SU-DHL-6 (cell line): Measurements from ENCODE around the gene POFUT2.

Source experiments
- H2AFZ ChIP-seq: fragments of 200-600 bp; sonication (generic); 2 replicates; pipeline ENCODE4 v1.6.1; 2014; ENCODE audit warnings: low read depth, mild to moderate bottlenecking, moderate library complexity, mixed read lengths, antibody characterized with exemption, low read length; ENCODE audit not compliant: severe bottlenecking
- H3F3A ChIP-seq: fragments of 200-600 bp; shearing (Covaris generic); 2 replicates; pipeline ENCODE4 v1.6.0; 2016; ENCODE audit warnings: antibody characterized with exemption, mild to moderate bottlenecking; ENCODE audit not compliant: insufficient read depth
- H3K27ac ChIP-seq: fragments of 200-600 bp; sonication (generic); 2 replicates; pipeline ENCODE4 v1.5.1; 2016; ENCODE audit warnings: low read depth, mild to moderate bottlenecking, low read length, moderate library complexity, mixed read lengths
- H3K27me3 ChIP-seq: fragments of 200-600 bp; sonication (generic), shearing (Covaris generic); 2 replicates; pipeline ENCODE4 v1.6.0; 2014; ENCODE audit warnings: mild to moderate bottlenecking, low read length
- H3K36me3 ChIP-seq: fragments of 200-600 bp; sonication (generic); 2 replicates; pipeline ENCODE4 v1.6.1; 2014; ENCODE audit warnings: mild to moderate bottlenecking, low read length, mixed read lengths
- H3K4me2 ChIP-seq: fragments of 300-600, 200-600 bp; shearing (Covaris generic), sonication (generic); 2 replicates; pipeline ENCODE4 v1.6.0; 2014; ENCODE audit warnings: low read length, low read depth, mild to moderate bottlenecking; ENCODE audit not compliant: poor library complexity, severe bottlenecking
- H3K4me3 ChIP-seq: fragments of 200-600 bp; sonication (generic); 2 replicates; pipeline ENCODE4 v1.5.1; 2014; ENCODE audit warnings: antibody characterized with exemption, low read length, mild to moderate bottlenecking, mixed read lengths; ENCODE audit not compliant: insufficient read depth, poor library complexity, severe bottlenecking
- H3K79me2 ChIP-seq: fragments of 200-600 bp; sonication (generic); 2 replicates; pipeline ENCODE4 v1.6.1; 2014; ENCODE audit warnings: mild to moderate bottlenecking, low read length, moderate library complexity; ENCODE audit not compliant: insufficient read depth
- H3K9ac ChIP-seq: fragments of 200-600 bp; sonication (generic); 2 replicates; pipeline ENCODE4 v1.7.0; 2014; ENCODE audit warnings: mild to moderate bottlenecking, low read length
- H3K9me2 ChIP-seq: fragments of 200-600 bp; sonication (generic); replicated peaks from 2 replicates; pipeline ENCODE4 v1.6.1; 2014; ENCODE audit warnings: low read length; ENCODE audit not compliant: insufficient read depth
- H3K9me3 ChIP-seq: fragments of 200-600 bp; sonication (generic); 2 replicates; pipeline ENCODE4 v1.6.1; 2014; ENCODE audit warnings: low read length, mixed read lengths; ENCODE audit not compliant: insufficient read depth
- H4K20me1 ChIP-seq: fragments of 200-600 bp; sonication (generic); 2 replicates; pipeline ENCODE4 v1.6.1; 2014; ENCODE audit warnings: low read depth, mild to moderate bottlenecking, antibody characterized with exemption, low read length, moderate library complexity, mixed read lengths
- EZH2phosphoT487 ChIP-seq: fragments of 200-600 bp; sonication (generic), shearing (Covaris generic); conservative IDR thresholded peaks from 2 replicates; pipeline ENCODE4 v1.6.1; 2018; ENCODE audit warnings: mild to moderate bottlenecking, antibody characterized with exemption, low read length, moderate library complexity, mixed read lengths
- TF ChIP-seq, protein P1 (sequence below): fragments of 200-600 bp; sonication (generic); IDR thresholded peaks from one replicate; pipeline ENCODE4 v1.5.1; 2017; ENCODE audit warnings: antibody characterized with exemption, mild to moderate bottlenecking, low read length, moderate library complexity; ENCODE audit not compliant: insufficient read depth, poor library complexity, severe bottlenecking

POFUT2 gene

DNA sequence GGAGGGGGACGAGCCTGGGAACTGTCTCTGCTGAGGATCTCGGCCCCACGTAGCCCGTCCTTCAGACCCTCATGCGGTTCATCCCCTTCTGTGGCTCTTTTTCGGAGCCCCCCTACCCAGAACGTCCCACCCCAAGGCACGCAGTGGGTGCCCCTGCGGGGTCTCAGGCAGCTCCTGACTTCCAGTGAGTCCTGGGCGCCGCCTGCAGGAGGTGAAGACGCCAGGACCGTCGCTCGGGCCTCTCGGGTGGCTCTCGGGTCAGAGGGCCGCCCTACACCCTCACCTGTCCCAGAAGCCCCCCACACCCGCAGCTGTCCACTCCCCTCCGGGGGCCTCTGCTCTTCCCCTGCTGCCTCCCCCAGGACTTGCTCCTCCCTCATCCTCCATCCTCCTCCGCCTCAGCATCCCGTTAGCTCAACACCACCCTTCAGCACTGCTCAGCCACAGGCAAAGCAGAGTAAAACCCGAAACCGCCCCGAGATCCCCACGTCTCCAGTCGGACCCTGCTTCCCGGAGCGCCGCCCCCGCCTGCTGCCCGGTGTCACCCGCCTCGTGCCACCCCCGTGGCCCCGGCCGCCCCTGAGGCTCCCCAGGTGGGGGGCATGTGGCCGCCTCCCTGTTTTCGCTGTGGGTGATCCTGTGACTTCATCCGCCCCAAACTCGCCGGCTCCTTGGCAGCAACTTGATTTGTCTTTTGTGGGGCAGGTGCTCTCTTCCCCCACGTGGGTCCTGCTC is 13.3 kb upstream of the POFUT2 start:
- Histone ChIP-seq H3K36me3 (no peaks in the 10 kb centered on the region), H3K4me3 (no peak overlapping the region), H3K79me2 (no peaks in the 10 kb centered on the region), H4K20me1 (no peaks in the 10 kb centered on the region), H3F3A (no peaks in the 10 kb centered on the region), H3K9me3 (no peaks in the 10 kb centered on the region), H3K9me2 (no peaks in the 10 kb centered on the region), H2AFZ (no peak overlapping the region), H3K9ac (no peak overlapping the region), H3K27ac (no peak overlapping the region), H3K27me3 (no peaks in the 10 kb centered on the region), H3K4me2 (no peak overlapping the region)
- TF ChIP-seq EZH2phosphoT487 = no peak
- TF ChIP-seq, protein P1, sequence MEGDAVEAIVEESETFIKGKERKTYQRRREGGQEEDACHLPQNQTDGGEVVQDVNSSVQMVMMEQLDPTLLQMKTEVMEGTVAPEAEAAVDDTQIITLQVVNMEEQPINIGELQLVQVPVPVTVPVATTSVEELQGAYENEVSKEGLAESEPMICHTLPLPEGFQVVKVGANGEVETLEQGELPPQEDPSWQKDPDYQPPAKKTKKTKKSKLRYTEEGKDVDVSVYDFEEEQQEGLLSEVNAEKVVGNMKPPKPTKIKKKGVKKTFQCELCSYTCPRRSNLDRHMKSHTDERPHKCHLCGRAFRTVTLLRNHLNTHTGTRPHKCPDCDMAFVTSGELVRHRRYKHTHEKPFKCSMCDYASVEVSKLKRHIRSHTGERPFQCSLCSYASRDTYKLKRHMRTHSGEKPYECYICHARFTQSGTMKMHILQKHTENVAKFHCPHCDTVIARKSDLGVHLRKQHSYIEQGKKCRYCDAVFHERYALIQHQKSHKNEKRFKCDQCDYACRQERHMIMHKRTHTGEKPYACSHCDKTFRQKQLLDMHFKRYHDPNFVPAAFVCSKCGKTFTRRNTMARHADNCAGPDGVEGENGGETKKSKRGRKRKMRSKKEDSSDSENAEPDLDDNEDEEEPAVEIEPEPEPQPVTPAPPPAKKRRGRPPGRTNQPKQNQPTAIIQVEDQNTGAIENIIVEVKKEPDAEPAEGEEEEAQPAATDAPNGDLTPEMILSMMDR = no peak

- H2AFZ ChIP-seq = no peak overlapping the region
- no peak overlapping the region for H3K4me3 ChIP-seq
- no peaks in the 10 kb centered on the region for H3K9me3 ChIP-seq
- H3K4me2 ChIP-seq = no peak overlapping the region
- H3K79me2 ChIP-seq = no peaks in the 10 kb centered on the region
- no peaks in the 10 kb centered on the region for H3F3A ChIP-seq
- H4K20me1 ChIP-seq = no peaks in the 10 kb centered on the region
- H3K36me3 ChIP-seq = no peaks in the 10 kb centered on the region
- H3K9ac ChIP-seq = no peak overlapping the region
- TF ChIP-seq EZH2phosphoT487 = no peak
- TF ChIP-seq, protein P1 = no peak
- no peaks in the 10 kb centered on the region for H3K27me3 ChIP-seq
- no peak overlapping the region for H3K27ac ChIP-seq
- no peaks in the 10 kb centered on the region for H3K9me2 ChIP-seq
Observed at GRCh38 chr21:45299864-45300785, 12.4 kb upstream of the POFUT2 start.

DNA sequence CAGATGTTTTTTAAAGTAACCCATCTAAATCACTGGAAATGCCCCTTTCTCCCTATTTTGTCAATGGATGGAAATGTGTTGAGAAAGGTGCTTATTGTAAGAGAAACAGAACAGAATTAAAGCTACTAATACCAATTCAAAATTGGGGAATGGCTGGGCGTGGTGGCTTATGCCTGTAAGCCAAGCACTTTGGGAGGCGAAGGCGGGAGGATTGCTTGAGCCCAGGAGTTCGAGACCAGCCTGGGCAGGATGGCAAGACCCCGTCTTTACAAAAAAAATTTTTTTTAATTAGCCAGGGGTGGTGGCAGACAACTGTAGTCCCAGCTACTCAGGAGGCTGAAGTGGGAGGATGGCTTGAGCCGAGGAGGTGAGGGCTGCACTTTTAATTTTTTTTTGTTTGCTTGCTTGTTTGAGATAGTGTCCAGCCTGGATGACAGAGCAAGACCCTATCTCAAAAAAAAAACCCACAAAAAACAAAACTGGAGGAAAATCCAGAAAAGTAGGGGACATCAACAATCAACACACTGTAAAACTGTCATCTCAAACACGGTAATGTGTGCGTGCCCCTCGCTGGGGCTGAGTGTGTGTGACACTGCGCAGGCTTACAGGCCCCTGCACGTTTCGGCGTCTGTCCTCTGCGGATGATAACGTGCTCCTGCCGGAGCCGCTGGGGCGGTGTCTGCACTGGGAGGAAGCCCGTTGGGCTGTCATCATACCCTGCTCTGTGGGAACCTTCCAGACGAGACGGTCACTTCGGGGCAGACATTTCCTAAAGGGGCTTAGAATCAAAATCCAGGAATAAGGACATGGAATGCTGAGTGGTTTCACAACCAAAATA is 11.6 kb upstream of the POFUT2 start:
- Histone ChIP-seq H3K9me2 (no peaks in the 10 kb centered on the region), H2AFZ (no peak overlapping the region), H3K9me3 (no peaks in the 10 kb centered on the region), H3K27me3 (no peaks in the 10 kb centered on the region), H3K9ac (no peak overlapping the region), H4K20me1 (no peaks in the 10 kb centered on the region), H3K79me2 (no peaks in the 10 kb centered on the region), H3K4me3 (no peak overlapping the region), H3F3A (no peaks in the 10 kb centered on the region), H3K36me3 (no peaks in the 10 kb centered on the region), H3K4me2 (no peak overlapping the region), H3K27ac (no peak overlapping the region)
- no peak for TF ChIP-seq EZH2phosphoT487
- TF ChIP-seq, protein P1 = no peak
